Measurements from ENCODE around the gene GLMN. TPM values are rescaled to one million over a fixed set of nuclear protein-coding genes. Genes with fewer than 3 reads are reported as not detected.

The GLMN gene
- total RNA-seq, 1 donor from 2014 or later, result 14.9 TPM

DNA sequence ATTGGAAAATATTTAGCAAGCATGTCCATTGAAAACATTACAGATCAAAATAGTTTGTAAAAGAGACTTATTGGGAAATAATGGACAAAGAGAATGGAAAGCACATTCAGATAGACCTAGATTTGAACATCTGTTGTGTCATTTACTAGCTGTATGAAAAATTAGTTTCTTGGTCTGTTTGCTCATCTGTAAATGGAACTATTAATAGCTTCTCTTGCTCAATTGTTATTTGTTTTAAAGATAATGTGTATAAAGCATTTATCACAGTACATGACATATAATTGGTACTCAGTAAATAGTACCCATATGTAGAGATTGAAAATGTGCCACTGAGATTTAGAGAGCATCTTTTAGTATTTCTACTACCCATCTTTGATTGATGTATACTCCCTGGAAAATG is 26.0 kb upstream of the GLMN start:
- no peaks in the 10 kb centered on the region for H3K4me1 Mint-ChIP-seq (ENCODE audit: unreplicated experiment)
- H3K4me3 Mint-ChIP-seq (ENCODE audit: unreplicated experiment), result no peak overlapping the region
- DNase-seq (ENCODE audit: low spot score), result no peak
- H3K9me3 Mint-ChIP-seq (ENCODE audit: unreplicated experiment), result no peaks in the 10 kb centered on the region
- H3K36me3 Mint-ChIP-seq (ENCODE audit: low read depth, unreplicated experiment), result peaks cover 55% of the 10 kb centered on the region
- H3K27me3 Mint-ChIP-seq (ENCODE audit: unreplicated experiment), result no peaks in the 10 kb centered on the region
- H3K27ac Mint-ChIP-seq (ENCODE audit: unreplicated experiment), result no peak overlapping the region
- TF ChIP-seq, protein P1, sequence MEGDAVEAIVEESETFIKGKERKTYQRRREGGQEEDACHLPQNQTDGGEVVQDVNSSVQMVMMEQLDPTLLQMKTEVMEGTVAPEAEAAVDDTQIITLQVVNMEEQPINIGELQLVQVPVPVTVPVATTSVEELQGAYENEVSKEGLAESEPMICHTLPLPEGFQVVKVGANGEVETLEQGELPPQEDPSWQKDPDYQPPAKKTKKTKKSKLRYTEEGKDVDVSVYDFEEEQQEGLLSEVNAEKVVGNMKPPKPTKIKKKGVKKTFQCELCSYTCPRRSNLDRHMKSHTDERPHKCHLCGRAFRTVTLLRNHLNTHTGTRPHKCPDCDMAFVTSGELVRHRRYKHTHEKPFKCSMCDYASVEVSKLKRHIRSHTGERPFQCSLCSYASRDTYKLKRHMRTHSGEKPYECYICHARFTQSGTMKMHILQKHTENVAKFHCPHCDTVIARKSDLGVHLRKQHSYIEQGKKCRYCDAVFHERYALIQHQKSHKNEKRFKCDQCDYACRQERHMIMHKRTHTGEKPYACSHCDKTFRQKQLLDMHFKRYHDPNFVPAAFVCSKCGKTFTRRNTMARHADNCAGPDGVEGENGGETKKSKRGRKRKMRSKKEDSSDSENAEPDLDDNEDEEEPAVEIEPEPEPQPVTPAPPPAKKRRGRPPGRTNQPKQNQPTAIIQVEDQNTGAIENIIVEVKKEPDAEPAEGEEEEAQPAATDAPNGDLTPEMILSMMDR (IDR thresholded peaks at IDR 0.05; ENCODE audit: unreplicated experiment), result no peak

DNA sequence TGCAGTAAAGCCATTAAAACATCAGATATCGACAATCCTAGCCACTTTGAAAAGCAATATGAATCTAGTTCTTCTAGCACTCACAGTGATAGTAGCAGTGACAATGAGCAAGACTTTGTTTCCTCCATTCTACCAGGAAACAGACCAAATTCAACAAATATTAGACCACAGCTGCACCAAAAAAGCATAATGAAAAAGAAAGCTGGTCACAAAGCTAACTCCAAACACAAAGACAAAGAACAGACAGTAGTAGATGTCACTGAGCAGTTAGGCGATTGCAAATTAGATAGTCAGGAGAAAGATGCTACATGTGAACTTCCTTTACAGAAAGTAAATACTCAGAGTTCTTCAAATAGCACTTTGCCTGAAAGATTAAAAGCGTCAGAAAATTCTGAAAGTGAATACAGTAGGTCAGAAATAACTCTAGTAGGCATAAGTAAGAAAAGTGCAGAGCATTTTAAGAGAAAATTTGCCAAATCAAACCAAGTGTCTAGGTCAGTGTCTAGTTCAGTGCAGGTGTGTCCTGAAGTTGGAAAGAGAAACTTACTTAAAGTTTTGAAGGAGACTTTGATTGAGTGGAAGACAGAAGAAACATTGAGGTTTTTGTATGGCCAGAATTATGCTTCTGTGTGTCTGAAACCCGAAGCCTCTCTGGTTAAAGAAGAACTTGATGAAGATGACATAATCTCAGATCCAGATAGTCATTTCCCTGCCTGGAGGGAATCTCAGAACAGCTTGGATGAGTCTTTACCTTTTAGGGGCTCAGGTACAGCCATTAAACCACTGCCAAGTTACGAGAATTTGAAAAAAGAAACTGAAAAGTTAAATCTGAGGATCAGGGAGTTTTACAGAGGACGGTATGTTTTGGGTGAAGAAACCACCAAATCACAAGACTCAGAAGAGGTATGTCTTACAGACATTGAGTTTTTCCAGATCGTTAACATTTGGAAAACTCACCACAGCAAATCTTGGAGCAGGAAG is 25.0 kb upstream of the GLMN start:
- no peak overlapping the region for H3K27ac Mint-ChIP-seq (ENCODE audit: unreplicated experiment)
- no peak for DNase-seq (ENCODE audit: low spot score)
- H3K4me3 Mint-ChIP-seq (ENCODE audit: unreplicated experiment), result peak overlapping the region; percentile 9
- no peaks in the 10 kb centered on the region for H3K9me3 Mint-ChIP-seq (ENCODE audit: unreplicated experiment)
- H3K27me3 Mint-ChIP-seq (ENCODE audit: unreplicated experiment), result no peaks in the 10 kb centered on the region
- no peaks in the 10 kb centered on the region for H3K4me1 Mint-ChIP-seq (ENCODE audit: unreplicated experiment)
- H3K36me3 Mint-ChIP-seq (ENCODE audit: low read depth, unreplicated experiment), result peaks cover 52% of the 10 kb centered on the region
- TF ChIP-seq, protein P1 (IDR thresholded peaks at IDR 0.05; ENCODE audit: unreplicated experiment), result no peak

- no peak overlapping the region for H3K4me3 Mint-ChIP-seq (ENCODE audit: unreplicated experiment)
- no peaks in the 10 kb centered on the region for H3K36me3 Mint-ChIP-seq (ENCODE audit: low read depth, unreplicated experiment)
- H3K27ac Mint-ChIP-seq (ENCODE audit: unreplicated experiment), result no peak overlapping the region
- TF ChIP-seq, protein P1 (IDR thresholded peaks at IDR 0.05; ENCODE audit: unreplicated experiment), result no peak
- peaks cover 3% of the 10 kb centered on the region for H3K4me1 Mint-ChIP-seq (ENCODE audit: unreplicated experiment)
- no peaks in the 10 kb centered on the region for H3K9me3 Mint-ChIP-seq (ENCODE audit: unreplicated experiment)
- no peak for DNase-seq (ENCODE audit: low spot score)
- H3K27me3 Mint-ChIP-seq (ENCODE audit: unreplicated experiment), result no peaks in the 10 kb centered on the region
Measured at GRCh38 chr1:92317836-92318493, 19.2 kb upstream of the GLMN start.

DNA sequence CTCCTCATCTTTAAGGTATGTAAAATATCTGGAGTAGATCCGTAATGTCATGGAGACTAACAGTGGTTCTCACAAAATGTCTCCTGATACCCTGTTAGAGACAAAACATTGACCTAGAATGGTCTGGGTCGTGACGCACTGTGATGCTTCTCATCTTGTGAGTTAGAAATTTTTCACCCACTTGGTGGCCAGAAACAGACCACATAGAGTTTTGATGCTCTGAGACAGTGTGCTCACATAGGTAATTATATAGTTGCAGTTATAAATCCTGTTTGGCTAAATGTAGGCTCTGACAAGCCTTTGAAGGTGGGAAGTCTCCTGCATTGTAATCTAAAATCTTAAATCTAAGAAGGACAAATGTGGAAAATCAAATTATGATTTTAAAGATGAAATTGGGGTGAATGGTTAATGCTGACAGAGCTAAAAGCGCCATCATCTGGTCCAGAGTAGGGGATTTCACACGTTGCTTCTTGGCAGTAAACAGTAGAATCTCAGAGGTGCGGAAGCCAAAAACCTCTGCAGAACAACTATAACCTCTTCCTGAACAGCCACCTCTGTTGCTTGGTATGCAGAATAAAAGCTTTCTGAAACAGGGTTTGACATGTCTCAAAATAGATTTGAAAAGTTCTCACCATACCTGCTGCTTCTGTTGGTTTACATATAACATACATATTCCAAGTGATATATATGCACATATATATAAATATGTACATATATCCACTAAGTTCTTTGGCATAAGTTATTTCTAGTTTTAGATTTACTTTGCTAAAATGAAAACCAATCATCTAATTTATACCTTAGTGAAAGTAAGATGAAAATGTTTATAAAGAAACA is 17.2 kb upstream of the GLMN start:
- H3K9me3 Mint-ChIP-seq (ENCODE audit: unreplicated experiment), result no peaks in the 10 kb centered on the region
- no peak for DNase-seq (ENCODE audit: low spot score)
- no peaks in the 10 kb centered on the region for H3K27me3 Mint-ChIP-seq (ENCODE audit: unreplicated experiment)
- peaks cover 3% of the 10 kb centered on the region for H3K4me1 Mint-ChIP-seq (ENCODE audit: unreplicated experiment)
- TF ChIP-seq, protein P1 (IDR thresholded peaks at IDR 0.05; ENCODE audit: unreplicated experiment), result no peak
- H3K36me3 Mint-ChIP-seq (ENCODE audit: low read depth, unreplicated experiment), result no peaks in the 10 kb centered on the region
- H3K4me3 Mint-ChIP-seq (ENCODE audit: unreplicated experiment), result no peak overlapping the region
- H3K27ac Mint-ChIP-seq (ENCODE audit: unreplicated experiment), result no peak overlapping the region

Data from endothelial cell (in vitro differentiated cells).